ENCODE results near the gene DAW1. TPM values are rescaled to one million over a fixed set of nuclear protein-coding genes. Genes with fewer than 3 reads are reported as not detected.

The DAW1 gene
- total and polyA plus RNA-seq, 2 of the 13 experiments (the other 11 are each of a cell fraction or from before 2014, with no cell fraction given): not detected

GRCh38 chr2:227942021-227942420 lies 70.6 kb downstream of the DAW1 start:
- FAIRE-seq (no peak), DNase-seq (ENCODE audit: low spot score) (no peak), ATAC-seq (peak; percentile 33; the same call in 1 of the 3 replicates)
- H3K4me1 ChIP-seq (ENCODE audit: insufficient read depth, low read length): no peaks in the 10 kb centered on the region
- H3K4me3 ChIP-seq (replicated peaks in 1 of 3; ENCODE audit: insufficient read depth in 1 of 3, low read depth in 2 of 3, low read length in 3 of 3): no peak overlapping the region
- H3K9me3 ChIP-seq (ENCODE audit: low read length): peaks cover 8% of the 10 kb centered on the region; the same call in 1 of the 2 replicates
- ChIA-PET POLR2A (no interaction called here), CTCF (ENCODE audit: low intra/inter-chr PET ratio, low total read pairs) (no interaction called here)
- H3K9ac ChIP-seq (ENCODE audit: insufficient read depth, low read depth, low read length): no peak overlapping the region
- no peaks in the 10 kb centered on the region for H4K20me1 ChIP-seq (ENCODE audit: insufficient read depth, low read length)
- no peak overlapping the region for H3K27ac ChIP-seq (ENCODE audit: extremely low read length, insufficient read depth, low read length)
- H2AFZ ChIP-seq (ENCODE audit: low read length): no peak overlapping the region
- no peak overlapping the region for H3K4me2 ChIP-seq (ENCODE audit: low read depth, low read length)
- no peaks in the 10 kb centered on the region for H3K79me2 ChIP-seq (ENCODE audit: insufficient read depth, low read length)
- no TSS peak for BruUV-seq (replicated peaks)
- H3K36me3 ChIP-seq (replicated peaks in 1 of 2; ENCODE audit: control insufficient read depth in 1 of 2, insufficient read depth in 2 of 2, low read length in 2 of 2): no peaks in the 10 kb centered on the region
- intact Hi-C loops (cut with micrococcal nuclease; ENCODE audit: unreplicated experiment) (no loop called here), in situ Hi-C loops (cut with HindIII; ENCODE audit: extremely low pct_ligation_motif_present, low pct_unique_long_range_greater_than_20kb) (no loop called here)
- WGBS (ENCODE audit: low lambda C conversion rate): 0% methylated on average over 2 of the region's 2 CpGs
- H3K27me3 ChIP-seq (ENCODE audit: control insufficient read depth in 1 of 2, insufficient read depth in 2 of 2, low read length in 2 of 2): no peaks in the 10 kb centered on the region
- peak; percentile 79 for TF ChIP-seq MNT (IDR thresholded peaks at IDR 0.05)
- TF ChIP-seq RCOR2 (CRISPR knock-in tag; IDR thresholded peaks at IDR 0.05): no peak

- POLR2A ChIA-PET: no interaction called here
- Histone ChIP-seq H4K20me1 (ENCODE audit: insufficient read depth, low read length) (no peaks in the 10 kb centered on the region), H3K79me2 (ENCODE audit: insufficient read depth, low read length) (no peaks in the 10 kb centered on the region), H3K4me2 (ENCODE audit: low read depth, low read length) (no peak overlapping the region), H3K4me3 (replicated peaks in 1 of 3; ENCODE audit: insufficient read depth in 1 of 3, low read depth in 2 of 3, low read length in 3 of 3) (no peak overlapping the region), H2AFZ (ENCODE audit: low read length) (no peak overlapping the region), H3K9ac (ENCODE audit: insufficient read depth, low read depth, low read length) (no peak overlapping the region), H3K4me1 (ENCODE audit: insufficient read depth, low read length) (no peaks in the 10 kb centered on the region), H3K27ac (ENCODE audit: extremely low read length, insufficient read depth, low read length) (no peak overlapping the region), H3K9me3 (ENCODE audit: low read length) (peaks cover 8% of the 10 kb centered on the region; the same call in 1 of the 2 replicates), H3K27me3 (ENCODE audit: control insufficient read depth in 1 of 2, insufficient read depth in 2 of 2, low read length in 2 of 2) (no peaks in the 10 kb centered on the region), H3K36me3 (replicated peaks in 1 of 2; ENCODE audit: control insufficient read depth in 1 of 2, insufficient read depth in 2 of 2, low read length in 2 of 2) (no peaks in the 10 kb centered on the region)
- WGBS (ENCODE audit: low lambda C conversion rate): 12% methylated on average over 2 of the region's 2 CpGs
- intact Hi-C loops (cut with micrococcal nuclease; ENCODE audit: unreplicated experiment): no loop called here
- in situ Hi-C loops (cut with HindIII; ENCODE audit: extremely low pct_ligation_motif_present, low pct_unique_long_range_greater_than_20kb): no loop called here
- no peak for ATAC-seq
- BruUV-seq (replicated peaks): no TSS peak
- CTCF ChIA-PET (ENCODE audit: low intra/inter-chr PET ratio, low total read pairs): no interaction called here
- no peak for DNase-seq (ENCODE audit: low spot score)
- FAIRE-seq: no peak
- TF ChIP-seq NONO (IDR thresholded peaks at IDR 0.05): no peak
- no peak for TF ChIP-seq NONO (CRISPR knock-in tag; conservative IDR thresholded peaks at IDR 0.05)
- no peak for TF ChIP-seq CHD2 (IDR thresholded peaks at IDR 0.05; ENCODE audit: low read depth, low read length)
- no peak for TF ChIP-seq HNF4G (IDR thresholded peaks at IDR 0.05; ENCODE audit: borderline replicate concordance, low read depth, low read length)
- TF ChIP-seq HNF4G (CRISPR knock-in tag; IDR thresholded peaks at IDR 0.05; ENCODE audit: borderline replicate concordance, low read depth): no peak
- TF ChIP-seq TFDP2 (CRISPR knock-in tag; IDR thresholded peaks at IDR 0.05): no peak
- TF ChIP-seq ZNF768 (CRISPR knock-in tag; IDR thresholded peaks at IDR 0.05): no peak
- TF ChIP-seq HOXA7 (CRISPR knock-in tag; IDR thresholded peaks at IDR 0.05): no peak
- TF ChIP-seq GLMP (CRISPR knock-in tag; IDR thresholded peaks at IDR 0.05; ENCODE audit: borderline replicate concordance): no peak
- TF ChIP-seq FOSL1 (CRISPR knock-in tag; IDR thresholded peaks at IDR 0.05; ENCODE audit: borderline replicate concordance): no peak
Observed at GRCh38 chr2:227942965-227943364, 71.5 kb downstream of the DAW1 start.

Data from HepG2 (cell line).